Gastrocnemius medialis (tissue), 4 donors: Measurements from ENCODE around the gene SSBP4. TPM values are rescaled to one million over a fixed set of nuclear protein-coding genes. Genes with fewer than 3 reads are reported as not detected.

Experiments
- ATAC-seq, 2 donors: fragments of 150-250 bp; one replicate each; pipeline ENCODE4 v1.9.1; 2016
- DNase-seq, 2 donors: peaks; one replicate each; pipeline ENCODE4 v3.0.0-alpha.2; 2019
- H3K27ac ChIP-seq, 4 donors: fragments of 200-600 bp; sonication (generic); 1 replicate in 1 of 4; 2 replicates in 3 of 4; pipeline ENCODE4 v1.5.1; 2016 to 2018; ENCODE audit warnings: mild to moderate bottlenecking in 2 of 4, moderate library complexity in 1 of 4
- H3K27me3 ChIP-seq, 3 donors: fragments of 200-600 bp; sonication (generic) in 2 of 3; 1 replicate in 1 of 3; 2 replicates in 2 of 3; pipeline versions ENCODE4 v1.5.1 to v1.6.0; 2016 to 2019; ENCODE audit warnings: mild to moderate bottlenecking in 1 of 3, moderate library complexity in 1 of 3
- H3K36me3 ChIP-seq, 2 donors: fragments of 200-600 bp; sonication (generic) in 1 of 2; one replicate each; pipeline ENCODE4 v1.5.1; 2017 to 2018
- H3K4me1 ChIP-seq, 2 donors: fragments of 200-600 bp; sonication (generic) in 1 of 2; one replicate each; pipeline ENCODE4 v1.5.1; 2016 to 2017; ENCODE audit warnings: mild to moderate bottlenecking in 2 of 2
- H3K4me3 ChIP-seq, 4 donors: fragments of 200-600 bp; sonication (generic) in 3 of 4; 1 replicate in 1 of 4; 2 replicates in 3 of 4; pipeline ENCODE4 v1.5.1; 2016 to 2019; ENCODE audit warnings: mild to moderate bottlenecking in 2 of 4
- H3K9me3 ChIP-seq, 3 donors: fragments of 200-600 bp; sonication (generic) in 2 of 3; 1 replicate in 1 of 3; 2 replicates in 2 of 3; pipeline ENCODE4 v1.5.1; 2016 to 2019
- CTCF ChIP-seq, 5 experiments: fragments of 450-650 bp in 3 of 5; fragments of 200-600 bp in 2 of 5; sonication (generic) in 2 of 5; IDR thresholded peaks in 4 of 5; conservative IDR thresholded peaks in 1 of 5; 1 replicate in 4 of 5; 2 replicates in 1 of 5; pipeline ENCODE4 v1.5.1; 2016 to 2019; ENCODE audit warnings: antibody characterized with exemption in 5 of 5, mild to moderate bottlenecking in 3 of 5, moderate library complexity in 3 of 5
- POLR2A ChIP-seq, 2 donors: fragments of 450-650 bp; IDR thresholded peaks; one replicate each; pipeline ENCODE4 v1.6.1; 2017; ENCODE audit warnings: antibody characterized with exemption in 2 of 2, mild to moderate bottlenecking in 2 of 2, moderate library complexity in 2 of 2
- in situ Hi-C, 4 donors: fragments of 200-750 bp; cut with MboI; loops; one replicate each; pipeline versions ENCODE4 v1.15.0 to v1.8.0; 2017; ENCODE audit warnings: low sequenced_read_pairs in 4 of 4
- intact Hi-C: fragments of 100-400 bp; cut with DNase I; formaldehyde crosslinking; loops from one replicate; pipeline ENCODE4 v1.15.1; 2023; ENCODE audit warnings: low total_unique reads
- total RNA-seq, 4 donors: library from RNA; depleted of rRNA; stranded (reverse); fragments of >200 nt; gene quantifications; one replicate each; pipeline versions ENCODE4 v1.1.0 to v1.2.3, GENCODE V29; 2016

The SSBP4 gene
- total RNA-seq, 4 donors from 2014 or later = 24.7 to 65.2 (median 44.1) TPM

GRCh38 chr19:18427743-18428113 lies 8.5 kb downstream of the SSBP4 start:
- in situ Hi-C loops = no loop called here
- intact Hi-C loops = no loop called here
- Histone ChIP-seq H3K4me3 (no peak overlapping the region), H3K9me3 (no peaks in the 10 kb centered on the region), H3K27ac (peak overlapping the region in 1 of 4 donors; percentile 73), H3K27me3 (peaks cover 0 to under 1% (median 0%) of the 10 kb centered on the region in 3 donors), H3K36me3 (no peaks in the 10 kb centered on the region), H3K4me1 (peaks cover 16 to 40% of the 10 kb centered on the region in 2 donors)
- ATAC-seq = no peak
- no peak for DNase-seq
- no peak for TF ChIP-seq CTCF (IDR thresholded peaks at IDR 0.05 in 4 of 5, conservative IDR thresholded peaks at IDR 0.05 in 1 of 5)
- TF ChIP-seq POLR2A (IDR thresholded peaks at IDR 0.05) = no peak

- H3K4me1 ChIP-seq = peaks cover 16 to 40% of the 10 kb centered on the region in 2 donors
- H3K36me3 ChIP-seq = no peaks in the 10 kb centered on the region
- peaks cover 0 to 6% (median 0%) of the 10 kb centered on the region in 3 donors for H3K27me3 ChIP-seq
- no peak for DNase-seq
- no peaks in the 10 kb centered on the region for H3K9me3 ChIP-seq
- intact Hi-C loops = no loop called here
- no peak for TF ChIP-seq CTCF (IDR thresholded peaks at IDR 0.05 in 4 of 5, conservative IDR thresholded peaks at IDR 0.05 in 1 of 5)
- no peak for TF ChIP-seq POLR2A (IDR thresholded peaks at IDR 0.05)
- ATAC-seq = no peak
- H3K27ac ChIP-seq = peak overlapping the region in 2 of 4 donors; percentile 50 to 52
- in situ Hi-C loops = no loop called here
- H3K4me3 ChIP-seq = no peak overlapping the region
These were observed 9.1 kb downstream of the SSBP4 start for GRCh38 chr19:18428173-18428786.

GRCh38 chr19:18428787-18429674 lies 9.8 kb downstream of the SSBP4 start:
- Histone ChIP-seq H3K27me3 (peaks cover 0 to 8% (median 0%) of the 10 kb centered on the region in 3 donors), H3K4me3 (peak overlapping the region in 3 of 4 donors; percentile 29 to 33 (median 32)), H3K4me1 (peaks cover 16 to 35% of the 10 kb centered on the region in 2 donors), H3K27ac (peak overlapping the region; percentile 49 to 55 (median 51)), H3K36me3 (no peaks in the 10 kb centered on the region), H3K9me3 (no peaks in the 10 kb centered on the region)
- in situ Hi-C loops = no loop called here
- TF ChIP-seq POLR2A (IDR thresholded peaks at IDR 0.05) = no peak
- TF ChIP-seq CTCF (IDR thresholded peaks at IDR 0.05 in 4 of 5, conservative IDR thresholded peaks at IDR 0.05 in 1 of 5) = no peak
- ATAC-seq (no peak), DNase-seq (no peak)
- intact Hi-C loops = no loop called here

GRCh38 chr19:18429717-18430416 lies 10.7 kb downstream of the SSBP4 start:
- H3K27ac ChIP-seq = peak overlapping the region; percentile 49 to 55 (median 51)
- intact Hi-C loops = no loop called here
- peaks cover 16 to 30% of the 10 kb centered on the region in 2 donors for H3K4me1 ChIP-seq
- no peak overlapping the region for H3K4me3 ChIP-seq
- in situ Hi-C loops = no loop called here
- DNase-seq (no peak), ATAC-seq (no peak)
- no peaks in the 10 kb centered on the region for H3K36me3 ChIP-seq
- H3K27me3 ChIP-seq = peaks cover 0 to 10% (median 0%) of the 10 kb centered on the region in 3 donors
- TF ChIP-seq CTCF (IDR thresholded peaks at IDR 0.05 in 4 of 5, conservative IDR thresholded peaks at IDR 0.05 in 1 of 5) (no peak), POLR2A (IDR thresholded peaks at IDR 0.05) (no peak)
- no peaks in the 10 kb centered on the region for H3K9me3 ChIP-seq
